HL-60 (cell line): ENCODE results near the gene LRRC8D.

Experiments
- DNase-seq, 2 experiments: peaks; one replicate each; pipeline ENCODE4 v3.0.0-alpha.2; 2010 to 2020; ENCODE audit warnings: low read depth in 1 of 2, low spot score in 1 of 2
- H3K27ac ChIP-seq: fragments of 250-450 bp; sonication (Bioruptor Pico); replicated peaks from 2 replicates; pipeline ENCODE4 v1.5.1; 2020; ENCODE audit warnings: mild to moderate bottlenecking, moderate library complexity
- H3K27me3 ChIP-seq: fragments of 250-450 bp; sonication (Bioruptor Pico); 2 replicates; pipeline ENCODE4 v1.5.1; 2021; ENCODE audit warnings: mild to moderate bottlenecking, moderate library complexity; ENCODE audit not compliant: insufficient read depth, poor library complexity, severe bottlenecking
- H3K4me3 ChIP-seq: replicated peaks from 2 replicates; pipeline ENCODE4 v1.5.1; 2011; ENCODE audit warnings: mild to moderate bottlenecking, control low read depth, low read length; ENCODE audit not compliant: insufficient read depth
- CTCF ChIP-seq: IDR thresholded peaks from one replicate; pipeline ENCODE4 v1.5.1; 2011; ENCODE audit warnings: low read length, control low read depth, inconsistent platforms; ENCODE audit not compliant: insufficient read depth
- GABPA ChIP-seq: IDR thresholded peaks from 2 replicates; pipeline ENCODE4 v1.6.1; 2012; ENCODE audit warnings: low read depth
- POLR2AphosphoS5 ChIP-seq: IDR thresholded peaks from 2 replicates; pipeline ENCODE4 v1.6.1; 2012; ENCODE audit warnings: low read depth
- REST ChIP-seq: IDR thresholded peaks from 2 replicates; pipeline ENCODE4 v1.6.1; 2012; ENCODE audit warnings: low read depth; ENCODE audit not compliant: insufficient replicate concordance
- SPI1 ChIP-seq: IDR thresholded peaks from 2 replicates; pipeline ENCODE4 v1.6.1; 2012; ENCODE audit warnings: low read depth, mild to moderate bottlenecking, borderline replicate concordance

The LRRC8D gene

GRCh38 chr1:89877756-89878155 lies 56.9 kb downstream of the LRRC8D start:
- DNase-seq: no peak
- no peak for TF ChIP-seq GABPA
- TF ChIP-seq SPI1: no peak
- no peak for TF ChIP-seq CTCF
- TF ChIP-seq POLR2AphosphoS5: no peak
- TF ChIP-seq REST: no peak
- Histone ChIP-seq H3K27me3 (no peaks in the 10 kb centered on the region), H3K27ac (no peak overlapping the region), H3K4me3 (no peak overlapping the region)

GRCh38 chr1:89878256-89878655 lies 57.4 kb downstream of the LRRC8D start:
- no peaks in the 10 kb centered on the region for H3K27me3 ChIP-seq
- H3K4me3 ChIP-seq: no peak overlapping the region
- no peak overlapping the region for H3K27ac ChIP-seq
- no peak for TF ChIP-seq POLR2AphosphoS5
- no peak for TF ChIP-seq GABPA
- TF ChIP-seq CTCF: no peak
- TF ChIP-seq REST: no peak
- no peak for TF ChIP-seq SPI1
- no peak for DNase-seq

GRCh38 chr1:89880679-89881078 lies 59.8 kb downstream of the LRRC8D start:
- Histone ChIP-seq H3K27ac (no peak overlapping the region), H3K27me3 (no peaks in the 10 kb centered on the region), H3K4me3 (no peak overlapping the region)
- no peak for DNase-seq
- TF ChIP-seq CTCF (no peak), SPI1 (no peak), REST (no peak), POLR2AphosphoS5 (no peak), GABPA (no peak)
